ENCODE data around the gene DMAC1. TPM values are rescaled to one million over a fixed set of nuclear protein-coding genes. Genes with fewer than 3 reads are reported as not detected.

The DMAC1 gene
- polyA plus RNA-seq, 2 of the 4 experiments (the other 2 are of a cell fraction), result 34.3 to 58.9 TPM

DNA sequence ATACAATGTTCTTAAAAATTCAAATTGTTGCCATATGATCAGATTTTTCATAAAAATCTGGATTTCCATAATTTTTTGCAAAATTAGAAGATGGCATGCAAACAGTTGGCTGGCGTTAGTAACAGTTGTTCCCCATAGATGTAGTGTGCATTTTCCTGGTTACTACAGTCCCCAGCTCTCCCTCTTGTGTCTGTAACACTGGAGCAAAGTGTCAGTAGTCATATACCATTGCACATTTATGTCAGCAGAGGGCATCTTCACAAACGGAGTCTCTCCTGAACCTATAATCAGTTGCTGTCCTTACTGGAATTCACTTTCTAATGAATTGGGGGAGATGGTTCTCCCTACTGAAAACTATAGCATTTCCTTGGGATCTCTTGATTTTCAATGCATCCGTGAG lies 44.7 kb upstream of the DMAC1 start:
- no peaks in the 10 kb centered on the region for H3K9me3 ChIP-seq
- WGBS (ENCODE audit: missing lambda C conversion rate), result 12% methylated on average over 3 of the region's 3 CpGs
- DNase-seq (ENCODE audit: low read depth in 1 of 2, low spot score in 1 of 2) (peak in 1 of 2 experiments; percentile 27), ATAC-seq (peak in 1 of 2 experiments; percentile 75; a peak in 3 of 6 replicates), FAIRE-seq (no peak)
- H3K27ac ChIP-seq, result no peak overlapping the region
- no peaks in the 10 kb centered on the region for H3K4me1 ChIP-seq
- POLR2A ChIA-PET, result no interaction called here
- no peak overlapping the region for H3K4me2 ChIP-seq
- no peak for TF ChIP-seq FOSL2 (IDR thresholded peaks at IDR 0.05)
- TF ChIP-seq FOSL2 (CRISPR knock-in tag; IDR thresholded peaks at IDR 0.05), result no peak
- TF ChIP-seq RAD21 (conservative IDR thresholded peaks at IDR 0.05 in 1 of 2, IDR thresholded peaks at IDR 0.05 in 1 of 2), result peak in 1 of 2 experiments; percentile 23; a peak in 1 of 5 replicates
- CTCF ChIA-PET, result interaction anchor here (0.8 kb wide), 1 partner anchor 50 kb away, joined by 3 read pairs; no protein-coding TSS in a partner anchor
- H3K4me3 ChIP-seq, result no peak overlapping the region

DNA sequence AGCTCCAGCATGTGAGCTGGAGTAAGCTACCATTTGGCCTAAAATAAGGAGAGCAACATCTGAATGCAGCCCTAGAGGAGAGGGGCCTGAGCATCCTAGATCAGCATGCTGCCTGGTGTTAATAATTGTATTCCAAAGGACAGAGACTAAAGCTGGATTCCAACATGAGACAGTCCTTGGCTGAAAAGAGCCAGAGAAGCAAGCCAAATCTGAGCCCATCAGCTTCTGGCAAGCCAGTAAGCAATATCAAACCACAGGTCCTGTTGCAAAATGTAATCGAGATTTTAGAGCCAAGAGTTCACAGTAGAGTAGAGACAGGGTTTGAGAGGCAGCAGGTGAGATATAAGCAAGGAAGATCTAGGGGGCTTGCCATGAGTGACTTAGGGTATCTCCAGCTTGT lies 42.3 kb upstream of the DMAC1 start:
- Histone ChIP-seq H3K4me2 (no peak overlapping the region), H3K4me3 (no peak overlapping the region), H3K4me1 (no peaks in the 10 kb centered on the region), H3K9me3 (no peaks in the 10 kb centered on the region), H3K27ac (no peak overlapping the region)
- TF ChIP-seq, protein P1, sequence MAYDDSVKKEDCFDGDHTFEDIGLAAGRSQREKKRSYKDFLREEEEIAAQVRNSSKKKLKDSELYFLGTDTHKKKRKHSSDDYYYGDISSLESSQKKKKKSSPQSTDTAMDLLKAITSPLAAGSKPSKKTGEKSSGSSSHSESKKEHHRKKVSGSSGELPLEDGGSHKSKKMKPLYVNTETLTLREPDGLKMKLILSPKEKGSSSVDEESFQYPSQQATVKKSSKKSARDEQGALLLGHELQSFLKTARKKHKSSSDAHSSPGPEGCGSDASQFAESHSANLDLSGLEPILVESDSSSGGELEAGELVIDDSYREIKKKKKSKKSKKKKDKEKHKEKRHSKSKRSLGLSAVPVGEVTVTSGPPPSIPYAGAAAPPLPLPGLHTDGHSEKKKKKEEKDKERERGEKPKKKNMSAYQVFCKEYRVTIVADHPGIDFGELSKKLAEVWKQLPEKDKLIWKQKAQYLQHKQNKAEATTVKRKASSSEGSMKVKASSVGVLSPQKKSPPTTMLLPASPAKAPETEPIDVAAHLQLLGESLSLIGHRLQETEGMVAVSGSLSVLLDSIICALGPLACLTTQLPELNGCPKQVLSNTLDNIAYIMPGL (CRISPR knock-in tag; IDR thresholded peaks at IDR 0.05; ENCODE audit: borderline replicate concordance), result no peak
- TF ChIP-seq, protein P2, sequence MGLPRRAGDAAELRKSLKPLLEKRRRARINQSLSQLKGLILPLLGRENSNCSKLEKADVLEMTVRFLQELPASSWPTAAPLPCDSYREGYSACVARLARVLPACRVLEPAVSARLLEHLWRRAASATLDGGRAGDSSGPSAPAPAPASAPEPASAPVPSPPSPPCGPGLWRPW (IDR thresholded peaks at IDR 0.05), result no peak
- TF ChIP-seq CHD4 (IDR thresholded peaks at IDR 0.05; ENCODE audit: borderline replicate concordance) (no peak), POLR2A (IDR thresholded peaks at IDR 0.05; ENCODE audit: low read length) (no peak), ZNF302 (CRISPR knock-in tag; IDR thresholded peaks at IDR 0.05) (no peak)
- ChIA-PET CTCF (no interaction called here), POLR2A (no interaction called here)
- ATAC-seq (no peak), DNase-seq (ENCODE audit: low read depth in 1 of 2, low spot score in 1 of 2) (no peak), FAIRE-seq (no peak)
- 0% methylated on average over 1 of the region's 1 CpG for WGBS (ENCODE audit: missing lambda C conversion rate)

DNA sequence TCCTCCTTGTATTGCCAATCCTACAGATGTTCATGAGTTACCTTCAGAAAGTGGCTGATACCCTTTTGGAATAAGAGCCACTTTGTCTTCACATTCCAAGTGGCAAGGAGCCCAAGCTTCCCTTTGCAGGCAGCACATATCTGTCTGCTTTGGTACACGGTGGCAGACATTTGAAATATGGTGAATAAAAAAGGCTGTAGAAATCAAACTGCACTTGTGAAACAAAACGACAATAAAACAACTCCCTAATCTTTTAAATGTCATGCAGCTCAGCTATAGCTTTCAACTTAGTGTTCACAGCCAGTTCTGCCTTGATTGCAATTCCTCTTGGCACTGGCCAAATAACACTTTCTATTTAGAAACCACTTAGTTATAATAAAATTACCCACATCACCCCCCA lies 35.0 kb upstream of the DMAC1 start:
- TF ChIP-seq NR3C1 (IDR thresholded peaks at IDR 0.05) (no peak), EHF (CRISPR knock-in tag; IDR thresholded peaks at IDR 0.05) (no peak), FOXS1 (CRISPR knock-in tag; IDR thresholded peaks at IDR 0.05) (no peak), PHF8 (IDR thresholded peaks at IDR 0.05; ENCODE audit: borderline replicate concordance, low read depth) (no peak), FOSL2 (IDR thresholded peaks at IDR 0.05) (no peak), FOSL2 (CRISPR knock-in tag; IDR thresholded peaks at IDR 0.05) (no peak), RAD21 (conservative IDR thresholded peaks at IDR 0.05 in 1 of 2, IDR thresholded peaks at IDR 0.05 in 1 of 2) (no peak), CHD2 (IDR thresholded peaks at IDR 0.05; ENCODE audit: low read length, partially characterized antibody) (no peak), SMC3 (IDR thresholded peaks at IDR 0.05) (no peak), GATA3 (IDR thresholded peaks at IDR 0.05; ENCODE audit: borderline replicate concordance) (no peak), CBX8 (IDR thresholded peaks at IDR 0.05) (no peak), RARB (CRISPR knock-in tag; IDR thresholded peaks at IDR 0.05) (no peak), EHMT2 (IDR thresholded peaks at IDR 0.05; ENCODE audit: low read depth) (no peak)
- TF ChIP-seq, protein P3, sequence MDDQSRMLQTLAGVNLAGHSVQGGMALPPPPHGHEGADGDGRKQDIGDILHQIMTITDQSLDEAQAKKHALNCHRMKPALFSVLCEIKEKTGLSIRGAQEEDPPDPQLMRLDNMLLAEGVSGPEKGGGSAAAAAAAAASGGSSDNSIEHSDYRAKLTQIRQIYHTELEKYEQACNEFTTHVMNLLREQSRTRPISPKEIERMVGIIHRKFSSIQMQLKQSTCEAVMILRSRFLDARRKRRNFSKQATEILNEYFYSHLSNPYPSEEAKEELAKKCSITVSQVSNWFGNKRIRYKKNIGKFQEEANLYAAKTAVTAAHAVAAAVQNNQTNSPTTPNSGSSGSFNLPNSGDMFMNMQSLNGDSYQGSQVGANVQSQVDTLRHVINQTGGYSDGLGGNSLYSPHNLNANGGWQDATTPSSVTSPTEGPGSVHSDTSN (IDR thresholded peaks at IDR 0.05), result no peak
- TF ChIP-seq, protein P4, sequence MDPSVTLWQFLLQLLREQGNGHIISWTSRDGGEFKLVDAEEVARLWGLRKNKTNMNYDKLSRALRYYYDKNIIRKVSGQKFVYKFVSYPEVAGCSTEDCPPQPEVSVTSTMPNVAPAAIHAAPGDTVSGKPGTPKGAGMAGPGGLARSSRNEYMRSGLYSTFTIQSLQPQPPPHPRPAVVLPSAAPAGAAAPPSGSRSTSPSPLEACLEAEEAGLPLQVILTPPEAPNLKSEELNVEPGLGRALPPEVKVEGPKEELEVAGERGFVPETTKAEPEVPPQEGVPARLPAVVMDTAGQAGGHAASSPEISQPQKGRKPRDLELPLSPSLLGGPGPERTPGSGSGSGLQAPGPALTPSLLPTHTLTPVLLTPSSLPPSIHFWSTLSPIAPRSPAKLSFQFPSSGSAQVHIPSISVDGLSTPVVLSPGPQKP (IDR thresholded peaks at IDR 0.05; ENCODE audit: low read depth, low read length), result no peak
- Histone ChIP-seq H3K27ac (no peak overlapping the region), H3K4me2 (no peak overlapping the region), H3K4me1 (no peaks in the 10 kb centered on the region), H3K9me3 (no peaks in the 10 kb centered on the region), H3K4me3 (no peak overlapping the region)
- WGBS (ENCODE audit: missing lambda C conversion rate), result 2% methylated on average over 2 of the region's 2 CpGs
- CTCF ChIA-PET, result no interaction called here
- ATAC-seq (no peak), FAIRE-seq (no peak), DNase-seq (ENCODE audit: low read depth in 1 of 2, low spot score in 1 of 2) (no peak)
- POLR2A ChIA-PET, result no interaction called here
